Activated CD8-positive, alpha-beta T cell treated with anti-CD3 and anti-CD28 coated beads for 36 hours (primary cell): Measurements from ENCODE around the gene NEMF. TPM values are rescaled to one million over a fixed set of nuclear protein-coding genes. Genes with fewer than 3 reads are reported as not detected.

Source experiments
- ATAC-seq: fragments of 200-7000 bp; cut with Tn5 transposase; one replicate; pipeline ENCODE4 v1.10.0; 2021; ENCODE audit warnings: mild to moderate bottlenecking, moderate library complexity
- CTCF ChIA-PET: fragments of 350-600 bp; sonication (Branson Sonifier 250); formaldehyde crosslinking; loops from one replicate; lab custom pipeline; 2021; ENCODE audit warnings: antibody characterized with exemption; lab: Charles Lee
- POLR2A ChIA-PET: fragments of 350-600 bp; sonication (Branson Sonifier 250); formaldehyde crosslinking; loops from one replicate; lab custom pipeline; 2021; ENCODE audit warnings: antibody characterized with exemption; lab: Charles Lee
- DNase-seq: peaks from one replicate; pipeline ENCODE4 v3.0.0-alpha.2; 2020
- H3K27ac Mint-ChIP-seq: one replicate; pipeline ENCODE4 v1.8.0; 2021; ENCODE audit warnings: mild to moderate bottlenecking, mixed read lengths
- H3K27me3 Mint-ChIP-seq: one replicate; pipeline ENCODE4 v1.8.0; 2021; ENCODE audit warnings: mixed read lengths
- H3K36me3 Mint-ChIP-seq: one replicate; pipeline ENCODE4 v1.8.0; 2021; ENCODE audit warnings: low read depth, mixed read lengths
- H3K4me1 Mint-ChIP-seq: one replicate; pipeline ENCODE4 v1.8.0; 2021; ENCODE audit warnings: low read depth, mixed read lengths
- H3K4me3 Mint-ChIP-seq: one replicate; pipeline ENCODE4 v1.8.0; 2021; ENCODE audit warnings: mild to moderate bottlenecking, moderate library complexity, mixed read lengths
- H3K9me3 Mint-ChIP-seq: one replicate; pipeline ENCODE4 v1.8.0; 2021; ENCODE audit warnings: mixed read lengths
- CTCF ChIP-seq: fragments of 200-600 bp; IDR thresholded peaks from one replicate; pipeline ENCODE4 v1.8.0; 2022; ENCODE audit warnings: antibody characterized with exemption, mild to moderate bottlenecking
- intact Hi-C: fragments of 100-400 bp; cut with micrococcal nuclease; formaldehyde crosslinking; loops from one replicate; pipeline ENCODE4 v1.10.0; 2022
- total RNA-seq, 2 experiments: library from RNA; stranded (reverse); gene quantifications; one replicate each; pipeline ENCODE4 v1.2.3, GENCODE V29; 2021

NEMF gene, protein sequence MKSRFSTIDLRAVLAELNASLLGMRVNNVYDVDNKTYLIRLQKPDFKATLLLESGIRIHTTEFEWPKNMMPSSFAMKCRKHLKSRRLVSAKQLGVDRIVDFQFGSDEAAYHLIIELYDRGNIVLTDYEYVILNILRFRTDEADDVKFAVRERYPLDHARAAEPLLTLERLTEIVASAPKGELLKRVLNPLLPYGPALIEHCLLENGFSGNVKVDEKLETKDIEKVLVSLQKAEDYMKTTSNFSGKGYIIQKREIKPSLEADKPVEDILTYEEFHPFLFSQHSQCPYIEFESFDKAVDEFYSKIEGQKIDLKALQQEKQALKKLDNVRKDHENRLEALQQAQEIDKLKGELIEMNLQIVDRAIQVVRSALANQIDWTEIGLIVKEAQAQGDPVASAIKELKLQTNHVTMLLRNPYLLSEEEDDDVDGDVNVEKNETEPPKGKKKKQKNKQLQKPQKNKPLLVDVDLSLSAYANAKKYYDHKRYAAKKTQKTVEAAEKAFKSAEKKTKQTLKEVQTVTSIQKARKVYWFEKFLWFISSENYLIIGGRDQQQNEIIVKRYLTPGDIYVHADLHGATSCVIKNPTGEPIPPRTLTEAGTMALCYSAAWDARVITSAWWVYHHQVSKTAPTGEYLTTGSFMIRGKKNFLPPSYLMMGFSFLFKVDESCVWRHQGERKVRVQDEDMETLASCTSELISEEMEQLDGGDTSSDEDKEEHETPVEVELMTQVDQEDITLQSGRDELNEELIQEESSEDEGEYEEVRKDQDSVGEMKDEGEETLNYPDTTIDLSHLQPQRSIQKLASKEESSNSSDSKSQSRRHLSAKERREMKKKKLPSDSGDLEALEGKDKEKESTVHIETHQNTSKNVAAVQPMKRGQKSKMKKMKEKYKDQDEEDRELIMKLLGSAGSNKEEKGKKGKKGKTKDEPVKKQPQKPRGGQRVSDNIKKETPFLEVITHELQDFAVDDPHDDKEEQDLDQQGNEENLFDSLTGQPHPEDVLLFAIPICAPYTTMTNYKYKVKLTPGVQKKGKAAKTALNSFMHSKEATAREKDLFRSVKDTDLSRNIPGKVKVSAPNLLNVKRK
- 10 to 100 TPM; 62.3 to 63.8 TPM for total RNA-seq

GRCh38 chr14:49852301-49853157 is at the start of gene NEMF:
Gene NEMF (minus strand): TSS chr14:49852788. CDS start chr14:49852753, 35 bp downstream.
- peaks cover 18% of the 10 kb centered on the region for H3K36me3 Mint-ChIP-seq
- TF ChIP-seq CTCF = peak; percentile 92
- POLR2A ChIA-PET = interaction anchor here (0.6 to 6.8 kb wide), 17 partner anchors 9 to 264 kb away, joined by 3 to 65 read pairs (median 5); partner anchors contain the start of genes ARF6, DNAAF2, MGAT2 and POLE2
- peaks cover 32% of the 10 kb centered on the region for H3K4me1 Mint-ChIP-seq
- intact Hi-C loops = no loop called here
- H3K4me3 Mint-ChIP-seq = peak within 1 kb of the TSS; percentile 97
- peak within 1 kb of the TSS; percentile 97 for H3K27ac Mint-ChIP-seq
- CTCF ChIA-PET = interaction anchor here (0.8 to 4.8 kb wide), 45 partner anchors 11 to 469 kb away, joined by 3 to 139 read pairs (median 4); partner anchors contain the start of genes DNAAF2, KLHDC2 and VCPKMT
- ATAC-seq (peak; percentile 87), DNase-seq (peak; percentile 91)
- no peaks in the 10 kb centered on the region for H3K27me3 Mint-ChIP-seq
- H3K9me3 Mint-ChIP-seq = no peaks in the 10 kb centered on the region

- intact Hi-C loops = no loop called here
- Mint-ChIP-seq H3K9me3 (peaks cover 4% of the 10 kb centered on the region), H3K36me3 (peaks cover 35% of the 10 kb centered on the region), H3K27me3 (no peaks in the 10 kb centered on the region), H3K4me1 (peaks cover 27% of the 10 kb centered on the region), H3K4me3 (no peak overlapping the region), H3K27ac (no peak overlapping the region)
- POLR2A ChIA-PET = interaction anchor here (1.3 to 4.0 kb wide), 2 partner anchors 10 to 99 kb away, joined by 4 to 47 read pairs; no protein-coding TSS in a partner anchor
- no peak for DNase-seq
- no peak for ATAC-seq
- TF ChIP-seq CTCF = no peak
- CTCF ChIA-PET = interaction anchor here (1.0 to 2.2 kb wide), 4 partner anchors 7 to 169 kb away, joined by 3 to 8 read pairs (median 5); no protein-coding TSS in a partner anchor
Measured at GRCh38 chr14:49900973-49901372, 48.4 kb upstream of the NEMF start.

DNA sequence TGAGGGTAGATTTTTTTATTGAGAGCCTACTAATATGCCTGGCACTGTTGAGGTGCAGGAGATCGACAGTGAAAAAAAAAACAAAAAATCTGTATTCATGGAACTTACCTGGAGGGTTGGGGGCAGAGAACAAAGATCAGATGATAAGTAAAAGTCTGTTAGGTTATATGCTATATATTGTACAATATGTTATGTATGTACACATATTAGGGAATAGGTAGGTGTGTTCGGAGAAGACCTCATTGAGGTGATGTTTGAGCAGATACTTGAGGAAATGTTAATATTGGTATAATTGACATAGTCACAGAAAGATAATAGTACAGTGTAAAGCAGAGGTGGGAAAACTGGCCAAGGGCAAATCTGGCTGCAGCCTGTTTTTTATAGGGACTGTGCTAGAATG is 45.9 kb upstream of the NEMF start:
- H3K27ac Mint-ChIP-seq = peak overlapping the region; percentile 93
- intact Hi-C loops = loop anchor here (2.0 to 5.0 kb wide), 4 partner anchors 72 to 184 kb away; no protein-coding TSS in a partner anchor

More for the DNA sequence above, 45.9 kb upstream of the NEMF start:
- DNase-seq = no peak
- peaks cover 57% of the 10 kb centered on the region for H3K36me3 Mint-ChIP-seq
- H3K4me3 Mint-ChIP-seq = peak overlapping the region; percentile 88
- no peaks in the 10 kb centered on the region for H3K27me3 Mint-ChIP-seq
- ATAC-seq = no peak
- H3K9me3 Mint-ChIP-seq = peaks cover 2% of the 10 kb centered on the region
- no peak for TF ChIP-seq CTCF
- H3K4me1 Mint-ChIP-seq = peaks cover 22% of the 10 kb centered on the region
- ChIA-PET POLR2A (interaction anchor here (0.6 to 4.0 kb wide), 14 partner anchors 35 to 188 kb away, joined by 3 to 47 read pairs (median 6); no protein-coding TSS in a partner anchor), CTCF (interaction anchor here (1.0 to 2.2 kb wide), 2 partner anchors 19 to 36 kb away, joined by 3 to 6 read pairs; no protein-coding TSS in a partner anchor)
